Mesodermal cell (in vitro differentiated cells): ENCODE data around the gene PLEKHA7.

ENCODE experiments used
- H3K27ac ChIP-seq: 2 replicates; pipeline ENCODE4 v1.7.0; 2013; ENCODE audit warnings: mild to moderate bottlenecking, low read depth, low read length, moderate library complexity; ENCODE audit not compliant: severe bottlenecking
- H3K36me3 ChIP-seq: 2 replicates; pipeline ENCODE4 v1.7.1; 2013; ENCODE audit warnings: mild to moderate bottlenecking, low read length, moderate library complexity; ENCODE audit not compliant: control insufficient read depth, insufficient read depth
- H3K4me1 ChIP-seq: one replicate; pipeline ENCODE4 v1.7.1; 2013; ENCODE audit warnings: mild to moderate bottlenecking, low read length; ENCODE audit not compliant: insufficient read depth, control insufficient read depth, poor library complexity, severe bottlenecking
- H3K4me3 ChIP-seq: 2 replicates; pipeline ENCODE4 v1.7.0; 2013; ENCODE audit warnings: low read length, control low read depth, mild to moderate bottlenecking; ENCODE audit not compliant: insufficient read depth, poor library complexity, severe bottlenecking; ENCODE audit errors: extremely low read depth
- H3K9me3 ChIP-seq: 2 replicates; pipeline ENCODE4 v1.7.1; 2013; ENCODE audit warnings: mild to moderate bottlenecking, low read length, moderate library complexity; ENCODE audit not compliant: control insufficient read depth
- WGBS, 2 experiments: methylation state at CpG; one replicate each; pipeline ENCODE4 v1.1.5; 2013; ENCODE audit warnings: missing lambda C conversion rate in 2 of 2; ENCODE audit not compliant: insufficient coverage in 2 of 2; 5-methylcytosine and 5-hydroxymethylcytosine counted together

PLEKHA7 gene

GRCh38 chr11:17021511-17021910, 7.3 kb upstream of the PLEKHA7 start:
- H3K36me3 ChIP-seq = no peaks in the 10 kb centered on the region
- no peak overlapping the region for H3K27ac ChIP-seq
- H3K9me3 ChIP-seq = no peaks in the 10 kb centered on the region
- H3K4me1 ChIP-seq = peaks cover 7% of the 10 kb centered on the region
- no peak overlapping the region for H3K4me3 ChIP-seq
- WGBS, 2 experiments = 63 to 72% methylated on average over 7 of the region's 8 CpGs

GRCh38 chr11:17020831-17021230, 6.6 kb upstream of the PLEKHA7 start:
- Histone ChIP-seq H3K27ac (no peak overlapping the region), H3K4me3 (no peak overlapping the region), H3K36me3 (no peaks in the 10 kb centered on the region), H3K9me3 (no peaks in the 10 kb centered on the region), H3K4me1 (peaks cover 7% of the 10 kb centered on the region)
- 33 to 63% methylated on average over 1 of the region's 1 CpG for WGBS, 2 experiments

- no peak overlapping the region for H3K27ac ChIP-seq
- 75 to 83% methylated on average over 1 of the region's 1 CpG for WGBS, 2 experiments
- no peaks in the 10 kb centered on the region for H3K36me3 ChIP-seq
Observed at GRCh38 chr11:17019232-17019631, 5.0 kb upstream of the PLEKHA7 start.

GRCh38 chr11:17015627-17016126, 1.5 kb upstream of the PLEKHA7 start:
- peaks cover 5% of the 10 kb centered on the region for H3K4me1 ChIP-seq
- no peak overlapping the region for H3K4me3 ChIP-seq
- H3K36me3 ChIP-seq = no peaks in the 10 kb centered on the region
- no peaks in the 10 kb centered on the region for H3K9me3 ChIP-seq
- no peak overlapping the region for H3K27ac ChIP-seq
- 85 to 88% methylated on average over 8 to 14 of the region's 16 CpGs for WGBS, 2 experiments

More at GRCh38 chr11:17019232-17019631, 5.0 kb upstream of the PLEKHA7 start:
- Histone ChIP-seq H3K4me3 (no peak overlapping the region), H3K4me1 (peaks cover 7% of the 10 kb centered on the region), H3K9me3 (no peaks in the 10 kb centered on the region)

- Histone ChIP-seq H3K4me1 (peaks cover 4% of the 10 kb centered on the region), H3K27ac (no peak overlapping the region), H3K9me3 (no peaks in the 10 kb centered on the region), H3K36me3 (no peaks in the 10 kb centered on the region), H3K4me3 (peak overlapping the region; percentile 33)
- WGBS, 2 experiments = 13 to 18% methylated on average over 17 to 18 of the region's 25 CpGs
Observed at GRCh38 chr11:17014833-17015626, 816 bp upstream of the PLEKHA7 start.

DNA sequence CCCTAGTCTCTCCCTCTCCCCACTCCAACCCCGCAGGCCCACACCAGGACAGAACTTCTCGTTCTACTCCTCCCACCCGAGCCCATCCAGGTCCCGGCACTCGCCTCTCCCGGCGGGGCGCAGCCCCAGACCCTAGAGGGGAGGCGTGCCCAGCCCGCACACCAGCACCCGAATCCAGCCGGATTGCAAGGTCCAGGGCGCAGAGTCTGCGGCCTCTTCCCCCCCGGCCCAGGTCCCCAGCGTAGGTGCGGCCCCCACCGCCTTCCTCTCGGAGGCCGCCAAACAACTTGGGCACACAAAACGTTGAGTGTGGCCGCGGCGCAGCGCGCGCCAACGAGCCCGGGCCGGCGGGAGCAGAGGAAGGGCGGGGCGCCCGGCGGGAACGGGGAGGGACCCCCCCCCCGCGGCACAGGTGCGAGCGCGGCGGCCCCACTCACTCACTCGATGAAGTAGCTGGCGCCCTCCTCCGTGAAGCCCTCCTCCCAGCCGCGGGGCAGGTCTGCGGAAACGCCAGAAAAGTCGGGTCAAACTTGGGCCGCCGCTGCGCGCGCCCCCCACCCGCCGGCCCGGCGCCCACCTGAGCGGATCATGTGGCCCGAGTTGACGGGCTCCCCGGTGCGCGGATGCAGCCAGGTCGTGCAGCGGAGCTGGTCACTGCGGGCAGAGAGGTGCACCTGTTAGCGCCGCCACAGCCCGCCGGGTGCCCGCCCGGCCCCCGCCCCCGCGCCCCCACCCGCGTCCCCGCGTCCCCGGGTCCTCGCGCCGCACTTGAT, 480 bp downstream of the PLEKHA7 start:
- 0% methylated on average over 55 to 56 of the region's 85 CpGs for WGBS, 2 experiments
- H3K4me3 ChIP-seq = peak overlapping the region; percentile 49
- no peak overlapping the region for H3K27ac ChIP-seq
- no peaks in the 10 kb centered on the region for H3K36me3 ChIP-seq
- H3K4me1 ChIP-seq = peaks cover 4% of the 10 kb centered on the region
- H3K9me3 ChIP-seq = no peaks in the 10 kb centered on the region

DNA sequence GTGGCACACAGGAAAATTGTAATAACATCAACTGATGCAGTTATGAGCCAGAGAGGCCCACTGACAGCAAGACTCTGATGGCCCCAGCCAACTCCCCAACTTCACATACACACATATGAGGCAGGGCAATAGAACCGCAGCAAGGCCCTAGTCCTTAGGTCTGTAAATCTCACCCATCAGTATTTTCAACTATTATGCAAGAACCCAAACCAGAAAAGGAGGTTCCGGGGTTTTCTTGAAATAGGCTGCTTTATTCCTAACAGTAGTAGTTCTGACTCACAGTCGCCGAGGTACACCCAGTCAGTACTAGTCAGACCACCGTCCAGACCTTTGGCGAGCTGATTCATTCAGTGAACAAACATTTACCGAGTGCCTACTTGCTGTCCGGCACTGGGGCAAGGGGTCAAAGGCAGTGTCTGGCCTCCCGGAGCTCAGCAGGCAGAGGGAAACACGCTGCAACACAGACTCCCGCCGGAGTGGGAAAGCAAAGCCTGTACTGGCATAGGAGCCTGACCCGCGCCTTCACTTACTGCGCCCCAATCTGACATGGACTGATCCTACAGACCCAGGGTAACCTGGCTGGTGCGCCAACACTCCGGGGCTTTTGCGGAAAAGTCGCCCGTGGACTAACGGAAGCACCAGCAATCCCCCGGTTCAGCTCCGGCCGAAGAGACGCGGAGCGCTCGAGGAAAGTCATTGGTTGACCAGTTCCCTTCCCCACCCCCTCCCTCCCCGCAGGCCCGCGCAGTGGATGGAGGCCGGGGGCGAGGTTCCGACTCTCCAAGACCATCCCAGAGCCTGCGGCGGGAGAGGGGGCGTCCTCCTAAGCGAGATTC, 1.3 kb downstream of the PLEKHA7 start:
- Histone ChIP-seq H3K9me3 (no peaks in the 10 kb centered on the region), H3K27ac (no peak overlapping the region), H3K4me3 (peak overlapping the region; percentile 49), H3K4me1 (peaks cover 4% of the 10 kb centered on the region), H3K36me3 (no peaks in the 10 kb centered on the region)
- 11 to 12% methylated on average over 23 to 33 of the region's 38 CpGs for WGBS, 2 experiments

GRCh38 chr11:17012179-17012578, 2.0 kb downstream of the PLEKHA7 start:
- whole genome bisulfite sequencing, 2 experiments = 62 to 70% methylated on average over 6 of the region's 6 CpGs
- Histone ChIP-seq H3K36me3 (no peaks in the 10 kb centered on the region), H3K4me1 (peaks cover 4% of the 10 kb centered on the region), H3K27ac (no peak overlapping the region), H3K9me3 (no peaks in the 10 kb centered on the region), H3K4me3 (no peak overlapping the region)

- no peak overlapping the region for H3K27ac ChIP-seq
- H3K36me3 ChIP-seq = no peaks in the 10 kb centered on the region
- WGBS, 2 experiments = 80 to 81% methylated on average over 6 to 7 of the region's 8 CpGs
- H3K4me1 ChIP-seq = peaks cover 4% of the 10 kb centered on the region
- no peaks in the 10 kb centered on the region for H3K9me3 ChIP-seq
- no peak overlapping the region for H3K4me3 ChIP-seq
Observed at GRCh38 chr11:17010851-17011420, 3.3 kb downstream of the PLEKHA7 start.

GRCh38 chr11:17008099-17008498, 6.1 kb downstream of the PLEKHA7 start:
- peaks cover 1% of the 10 kb centered on the region for H3K4me1 ChIP-seq
- 87 to 93% methylated on average over 3 of the region's 3 CpGs for WGBS, 2 experiments
- no peaks in the 10 kb centered on the region for H3K36me3 ChIP-seq
- no peak overlapping the region for H3K27ac ChIP-seq
- H3K9me3 ChIP-seq = no peaks in the 10 kb centered on the region
- H3K4me3 ChIP-seq = no peak overlapping the region
